ENCODE data around the gene CD300LB.
A peak's percentile ranks its signal among the peaks of the same experiment; 100 is the strongest.
"Not testable (repeated sequence)": the region's sequence is repeated elsewhere in the genome, so short reads cannot be mapped to it uniquely, and the experiment has no call there.

CD300LB gene

GRCh38 chr17:74525781-74526288 lies 5.4 kb downstream of the CD300LB start:
- DNase-seq (ENCODE audit: low read depth), result no peak

- DNase-seq (ENCODE audit: low read depth), result no peak
Measured at GRCh38 chr17:74525465-74525725, 5.9 kb downstream of the CD300LB start.

GRCh38 chr17:74524653-74525464 lies 6.4 kb downstream of the CD300LB start:
- no peak for DNase-seq (ENCODE audit: low read depth)

- DNase-seq (ENCODE audit: low read depth), result no peak
Measured at GRCh38 chr17:74523308-74523707, 8.0 kb downstream of the CD300LB start.

- DNase-seq (ENCODE audit: low read depth), result no peak
Measured at GRCh38 chr17:74522381-74523105, 8.7 kb downstream of the CD300LB start.

GRCh38 chr17:74521701-74522201 lies 9.5 kb downstream of the CD300LB start:
- no peak for DNase-seq (ENCODE audit: low read depth)

GRCh38 chr17:74520790-74521480 lies 10.3 kb downstream of the CD300LB start:
- DNase-seq (ENCODE audit: low read depth), result no peak

GRCh38 chr17:74520016-74520434 lies 11.2 kb downstream of the CD300LB start:
- no peak for DNase-seq (ENCODE audit: low read depth)

GRCh38 chr17:74518413-74518981 lies 12.8 kb downstream of the CD300LB start:
- DNase-seq (ENCODE audit: low read depth), result not testable (repeated sequence)

GRCh38 chr17:74516561-74517328 lies 14.5 kb downstream of the CD300LB start:
- DNase-seq (ENCODE audit: low read depth), result no peak

- DNase-seq (ENCODE audit: low read depth), result no peak
Measured at GRCh38 chr17:74515941-74516340, 15.3 kb downstream of the CD300LB start.

GRCh38 chr17:74514632-74515334 lies 16.5 kb downstream of the CD300LB start:
- peak; percentile 9 for DNase-seq (ENCODE audit: low read depth)

GRCh38 chr17:74513987-74514631 lies 17.2 kb downstream of the CD300LB start:
- peak; percentile 7 for DNase-seq (ENCODE audit: low read depth)

GRCh38 chr17:74512624-74513091 lies 18.6 kb downstream of the CD300LB start:
- no peak for DNase-seq (ENCODE audit: low read depth)

- no peak for DNase-seq (ENCODE audit: low read depth)
Measured at GRCh38 chr17:74512036-74512435, 19.2 kb downstream of the CD300LB start.

- DNase-seq (ENCODE audit: low read depth), result no peak
Measured at GRCh38 chr17:74508156-74508555, 23.1 kb downstream of the CD300LB start.

- DNase-seq (ENCODE audit: low read depth), result not testable (repeated sequence)
Measured at GRCh38 chr17:74503949-74504348, 27.3 kb downstream of the CD300LB start.

- no peak for DNase-seq (ENCODE audit: low read depth)
Measured at GRCh38 chr17:74502861-74503260, 28.4 kb downstream of the CD300LB start.

- no peak for DNase-seq (ENCODE audit: low read depth)
Measured at GRCh38 chr17:74499992-74500391, 31.3 kb downstream of the CD300LB start.

- DNase-seq (ENCODE audit: low read depth), result no peak
Measured at GRCh38 chr17:74497471-74497870, 33.8 kb downstream of the CD300LB start.
